SW480 (cell line): Measurements from ENCODE around the gene DNAI2.

ENCODE experiments used
- DNase-seq: peaks from one replicate; pipeline ENCODE4 v3.0.0-alpha.2; 2016; ENCODE audit warnings: low spot score

The DNAI2 gene

DNA sequence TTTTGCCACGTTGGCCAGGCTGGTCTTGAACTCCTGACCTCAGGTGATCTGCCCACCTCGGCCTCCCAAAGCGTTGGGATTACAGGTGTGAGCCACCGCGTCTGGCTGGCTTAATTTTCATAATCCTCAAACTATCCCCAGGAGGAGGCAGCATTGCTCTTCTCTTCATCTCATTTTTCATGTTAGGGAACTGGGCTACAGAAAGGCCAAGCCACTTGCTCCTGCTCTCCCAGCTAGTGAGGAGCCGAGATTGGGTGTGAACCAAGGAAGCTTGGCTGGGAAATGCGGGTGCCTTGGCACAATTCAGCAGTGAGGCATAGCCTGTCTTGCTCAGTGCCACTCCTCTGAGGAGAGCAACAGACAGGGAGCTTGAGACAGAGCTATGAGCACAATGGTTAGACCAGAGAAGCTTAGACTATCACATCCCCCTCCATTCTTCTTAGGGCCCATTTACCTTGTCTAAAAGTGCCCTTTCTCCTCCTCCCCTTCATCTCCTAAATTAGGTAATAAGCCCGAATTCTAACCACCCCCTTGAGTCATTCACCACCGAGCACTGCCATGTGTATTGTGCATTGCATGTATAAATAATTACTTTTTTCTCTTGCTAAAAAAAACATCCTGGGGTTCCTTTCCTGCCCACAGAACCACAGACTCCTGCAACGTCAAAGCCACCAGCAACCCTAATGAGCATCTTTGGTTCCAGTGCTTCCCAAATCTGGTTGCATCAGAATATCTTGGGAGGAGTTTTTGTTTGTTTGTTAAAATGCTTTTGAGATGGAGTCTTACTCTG, 32.0 kb downstream of the DNAI2 start:
- DNase-seq: peak; percentile 14

DNA sequence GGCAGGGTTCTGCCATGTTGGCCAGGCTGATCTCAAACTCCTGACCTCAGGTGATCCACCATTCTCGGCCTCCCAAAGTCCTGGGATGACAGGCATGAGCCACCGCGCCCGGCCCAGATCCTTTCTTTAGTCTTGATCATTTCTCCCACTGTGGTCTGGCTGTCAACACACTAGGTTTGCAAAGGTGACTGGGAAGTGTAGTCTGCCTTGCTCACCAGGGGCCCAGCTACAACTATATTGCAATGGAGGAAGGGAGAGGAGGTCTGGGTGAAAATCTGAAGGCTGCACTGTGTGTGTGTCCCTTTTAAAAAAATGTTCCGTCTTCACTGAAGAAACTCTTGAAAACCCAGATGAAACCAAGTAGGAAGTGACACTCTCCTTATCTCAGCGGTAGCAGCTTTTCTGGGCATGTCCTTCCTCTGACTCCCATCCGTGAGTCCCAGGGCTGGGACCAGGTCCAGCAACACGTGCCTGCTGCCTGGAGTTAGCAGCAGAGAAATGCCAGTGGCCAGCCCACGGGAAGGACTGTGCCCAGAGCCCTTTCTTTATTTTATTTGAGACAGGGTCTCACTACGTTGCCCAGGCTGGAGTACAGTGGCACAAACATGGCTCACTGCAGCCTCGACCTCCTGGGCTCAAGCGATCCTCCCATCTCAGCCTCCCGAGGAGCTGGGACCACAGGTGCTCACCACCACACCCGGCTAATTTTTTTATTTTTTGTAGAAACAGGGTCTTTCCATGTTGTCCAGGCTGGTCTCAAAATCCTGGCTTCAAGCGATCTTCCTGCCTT, 34.1 kb downstream of the DNAI2 start:
- no peak for DNase-seq

DNA sequence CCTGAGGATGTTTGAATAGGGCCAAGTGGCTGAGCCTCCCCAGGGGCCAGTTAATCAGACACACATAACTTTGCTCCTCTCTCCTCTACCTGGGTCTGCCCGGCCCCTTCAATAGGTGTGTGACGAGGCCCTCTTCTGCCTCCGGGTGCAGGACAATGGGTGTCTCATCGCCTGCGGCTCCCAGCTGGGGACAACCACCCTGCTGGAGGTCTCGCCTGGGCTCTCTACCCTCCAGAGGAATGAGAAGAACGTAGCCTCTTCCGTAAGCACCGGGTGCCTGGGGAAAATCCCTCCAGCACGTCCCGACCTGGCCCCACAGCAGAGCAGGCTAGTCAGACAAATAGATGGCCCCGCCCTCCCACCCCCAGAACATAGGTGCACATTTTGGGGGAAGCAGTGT, 35.9 kb downstream of the DNAI2 start:
- DNase-seq: no peak

DNA sequence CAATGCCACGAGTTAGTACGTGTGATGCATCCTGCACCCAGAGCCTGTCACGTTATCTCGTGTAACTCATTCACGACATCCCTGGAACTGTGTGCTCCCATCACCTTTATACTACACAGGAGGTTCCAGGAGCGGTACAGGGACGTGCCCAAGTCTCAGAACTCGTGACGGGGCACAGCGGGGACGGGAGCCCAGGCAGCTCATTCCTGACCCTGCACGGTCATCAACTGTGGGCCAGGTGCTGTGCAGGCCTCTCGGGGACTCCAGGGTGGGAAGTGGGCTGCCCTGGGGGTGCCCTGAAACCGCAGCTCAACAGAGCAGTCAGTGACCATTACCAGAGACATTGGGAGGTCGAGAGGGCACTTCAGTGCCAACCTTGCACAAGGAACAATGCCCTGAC, 40.8 kb downstream of the DNAI2 start:
- DNase-seq: no peak

DNA sequence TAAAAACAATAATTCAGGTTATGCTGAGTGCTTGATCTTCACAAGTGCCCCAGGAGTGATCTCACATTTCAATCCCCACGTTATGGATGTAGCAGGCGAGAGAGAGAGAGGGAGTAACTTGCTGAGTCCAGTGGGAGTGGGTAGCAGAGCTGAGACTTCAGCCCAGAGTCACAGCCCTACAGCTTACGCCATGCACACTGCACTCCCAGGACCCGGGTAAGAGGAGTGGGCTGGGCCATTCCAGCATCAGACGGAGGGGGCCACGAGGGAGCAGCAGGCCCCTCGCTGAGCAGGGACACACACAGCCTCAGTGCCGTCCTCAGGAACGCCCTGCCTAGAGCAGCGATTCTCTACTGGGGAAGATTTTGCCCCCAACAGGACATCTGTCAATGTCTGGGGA, 42.2 kb downstream of the DNAI2 start:
- DNase-seq: no peak

DNA sequence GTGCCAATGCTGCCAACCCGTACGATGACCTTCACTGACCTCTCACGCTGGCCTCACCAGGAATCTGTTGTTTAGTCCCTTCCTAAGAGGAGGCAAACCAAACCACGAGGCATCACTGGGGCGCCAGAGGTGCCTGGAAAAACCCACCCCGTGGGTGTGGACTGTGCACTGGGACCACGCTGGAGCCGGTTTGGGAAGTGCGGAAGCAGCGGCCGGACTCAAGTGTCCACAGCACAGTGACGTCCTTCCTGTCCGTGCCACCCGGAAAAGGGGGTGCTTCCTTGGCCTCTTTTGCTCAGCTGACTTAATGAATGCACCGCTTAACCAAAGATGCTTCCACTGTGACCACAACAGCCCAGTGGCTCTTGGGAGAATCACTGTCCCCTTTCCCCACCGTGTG, 43.0 kb downstream of the DNAI2 start:
- DNase-seq: no peak

DNA sequence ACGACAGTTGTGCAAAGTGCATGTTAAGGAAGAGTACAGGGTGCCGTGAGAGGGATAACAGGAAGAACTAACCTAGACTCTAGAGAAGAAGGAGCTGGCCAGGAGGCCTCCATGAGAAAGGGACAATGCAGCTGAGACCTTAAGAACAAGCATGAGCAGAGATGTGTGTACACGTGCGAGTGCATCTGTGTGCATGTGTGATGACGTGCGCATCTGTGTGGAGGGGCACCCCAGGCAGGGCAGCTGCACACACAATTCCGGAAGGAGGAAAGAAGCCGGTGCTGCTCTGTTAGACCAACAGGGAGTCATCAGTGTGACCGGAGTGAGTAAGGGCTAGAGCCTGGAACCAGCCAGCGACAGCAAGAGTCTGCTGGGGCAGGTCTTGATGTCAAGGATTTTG, 44.4 kb downstream of the DNAI2 start:
- DNase-seq: no peak

DNA sequence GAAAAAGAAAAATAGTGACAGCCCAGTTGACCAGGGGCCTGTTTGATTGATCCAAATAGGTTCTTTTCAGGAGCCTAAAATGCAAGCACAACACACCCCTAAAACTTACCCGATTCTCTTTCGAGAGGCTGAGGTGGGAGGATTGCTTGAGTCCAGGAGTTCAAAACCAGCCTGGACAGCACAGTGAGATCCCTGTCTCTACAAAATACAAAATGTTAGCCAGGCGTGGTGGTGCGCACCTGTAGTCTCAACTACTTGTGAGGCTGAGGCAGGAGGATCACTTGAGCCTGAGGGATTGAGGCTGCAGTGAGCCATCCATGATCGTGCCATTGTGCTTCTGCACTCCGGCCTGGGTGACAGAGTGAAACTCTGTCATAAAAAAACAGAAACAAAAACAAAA, 50.5 kb downstream of the DNAI2 start:
- no peak for DNase-seq

DNA sequence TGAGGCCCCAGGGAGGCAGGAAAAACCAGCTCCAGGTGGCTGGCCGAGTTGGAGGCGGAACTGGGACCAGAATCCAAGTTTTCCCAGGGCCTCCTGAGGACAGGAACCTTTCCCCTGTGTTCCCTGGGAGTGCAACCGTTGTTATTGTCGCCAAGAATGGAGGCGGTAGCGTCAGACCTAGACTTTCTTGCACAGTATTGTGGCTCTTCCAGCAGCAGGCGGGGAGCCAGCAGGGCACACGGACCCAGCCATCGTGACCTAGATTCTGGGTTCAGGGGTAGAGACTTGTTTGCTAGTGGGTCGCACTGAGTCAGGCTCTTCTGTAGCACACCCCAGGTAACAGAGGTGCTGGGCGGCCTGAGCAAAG, 51.3 kb downstream of the DNAI2 start:
- DNase-seq: no peak

DNA sequence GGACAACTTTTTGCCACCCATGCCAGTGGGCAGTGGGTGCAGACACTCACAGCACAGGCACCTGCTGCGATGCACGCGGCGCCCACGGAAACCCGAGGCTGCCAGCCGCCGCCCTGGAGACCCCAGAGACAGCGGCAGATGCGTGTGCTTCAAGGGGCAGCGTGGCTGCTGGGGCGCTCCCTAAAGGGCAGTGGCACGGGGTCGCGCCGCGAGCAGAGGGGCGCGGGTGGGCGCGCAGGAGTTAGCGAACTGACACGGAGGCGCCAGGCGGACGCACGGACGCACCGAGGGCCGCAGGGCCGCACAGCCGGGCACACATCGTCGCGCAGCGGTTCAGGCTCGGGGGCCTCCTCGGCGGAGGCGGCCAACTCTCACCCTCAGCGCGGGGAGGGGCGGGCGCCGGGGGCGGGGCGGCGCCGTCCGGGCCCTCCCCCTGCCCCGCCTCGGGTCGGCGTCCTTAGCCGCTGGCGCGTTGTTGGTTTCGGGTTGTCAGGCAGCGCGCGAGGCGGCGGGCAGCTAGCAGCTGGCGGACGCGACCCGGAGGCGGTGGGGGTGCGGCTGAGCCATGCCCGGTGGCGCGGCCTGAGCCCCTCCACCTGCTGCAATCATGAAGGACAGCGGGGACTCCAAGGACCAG, 51.8 kb downstream of the DNAI2 start, which contains the start of gene KIF19:
KIF19 (plus strand) TSS at position 484 of the 637 bp plus-strand sequence; CDS start at position 608, 124 bp downstream.
- peak; percentile 24 for DNase-seq

DNA sequence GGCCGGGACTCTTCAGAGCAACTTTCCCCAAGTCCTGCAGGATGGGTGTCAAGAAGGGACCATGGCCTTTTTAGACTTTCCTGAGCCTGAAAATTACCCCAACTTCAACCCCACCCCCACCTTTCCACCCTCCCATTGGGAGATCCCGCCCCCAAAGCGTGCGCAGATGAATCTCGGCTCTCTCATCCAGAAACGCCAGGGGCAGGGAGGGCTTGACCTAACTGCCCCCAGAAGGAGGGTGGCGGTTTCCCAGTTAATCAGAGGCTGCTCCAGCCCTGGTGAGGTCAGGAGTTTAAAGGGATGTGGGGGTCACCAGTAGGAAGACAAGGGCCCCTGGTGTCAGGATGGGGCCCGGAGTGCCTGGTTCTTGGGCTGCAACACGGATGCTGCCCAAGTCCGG, 52.5 kb downstream of the DNAI2 start:
- no peak for DNase-seq

DNA sequence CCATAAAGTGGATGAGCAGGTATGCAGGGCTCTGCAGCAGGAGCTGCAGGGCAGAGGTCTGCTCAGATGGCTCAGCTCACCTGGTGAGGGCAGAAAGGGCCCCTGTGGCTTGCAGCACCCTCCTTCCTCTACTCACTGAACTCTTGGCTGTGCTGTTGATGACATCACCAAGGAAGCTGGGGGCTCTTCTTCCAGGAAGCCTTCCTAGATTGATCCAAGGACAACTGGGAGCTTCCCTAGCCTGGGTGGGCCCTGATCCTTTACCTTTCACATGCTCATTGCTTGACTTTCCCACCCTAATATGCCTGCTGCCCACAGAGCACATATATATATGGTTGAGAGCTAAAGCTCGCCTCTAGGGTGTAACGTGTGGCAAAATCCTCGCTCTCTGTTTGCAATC, 54.5 kb downstream of the DNAI2 start:
- no peak for DNase-seq

DNA sequence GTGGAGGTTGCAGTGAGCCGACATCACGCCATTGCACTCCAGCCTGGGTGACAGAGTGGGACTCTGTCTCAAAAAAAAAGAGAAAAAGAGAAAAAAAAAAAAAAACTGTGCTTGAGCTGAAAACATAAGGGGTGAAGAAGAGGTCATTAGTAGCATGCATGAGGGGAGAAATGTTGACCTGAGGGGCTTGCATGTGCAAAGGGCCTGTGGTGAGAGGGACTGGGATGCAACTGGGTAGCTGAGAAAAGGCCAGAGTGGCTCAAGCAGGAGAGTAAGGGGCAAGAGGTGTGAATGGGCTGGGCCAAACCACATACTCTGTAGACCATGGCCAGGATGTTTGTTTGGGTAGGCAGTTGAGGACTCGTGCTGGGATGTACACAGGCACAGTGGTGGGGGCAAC, 55.3 kb downstream of the DNAI2 start:
- no peak for DNase-seq

DNA sequence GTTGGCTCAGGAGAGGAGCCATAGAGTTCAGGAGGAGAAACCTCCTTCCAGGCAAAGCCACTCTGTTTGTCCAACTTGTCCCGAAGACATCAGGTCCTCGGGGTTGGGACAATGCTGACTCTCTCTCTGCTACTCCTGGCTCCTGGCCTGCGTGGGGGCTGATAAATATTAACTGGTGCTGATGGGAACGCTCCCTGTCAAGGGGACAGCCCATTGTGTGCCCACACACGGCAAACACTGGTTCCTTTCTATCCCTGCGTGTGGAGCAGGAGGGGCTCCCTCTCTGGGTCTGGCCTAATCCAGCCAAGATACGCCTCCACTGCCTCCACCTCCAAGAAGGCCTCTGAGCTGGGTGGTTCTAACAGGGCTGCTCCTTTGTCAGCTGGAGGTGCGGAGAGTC, 56.4 kb downstream of the DNAI2 start:
- no peak for DNase-seq

DNA sequence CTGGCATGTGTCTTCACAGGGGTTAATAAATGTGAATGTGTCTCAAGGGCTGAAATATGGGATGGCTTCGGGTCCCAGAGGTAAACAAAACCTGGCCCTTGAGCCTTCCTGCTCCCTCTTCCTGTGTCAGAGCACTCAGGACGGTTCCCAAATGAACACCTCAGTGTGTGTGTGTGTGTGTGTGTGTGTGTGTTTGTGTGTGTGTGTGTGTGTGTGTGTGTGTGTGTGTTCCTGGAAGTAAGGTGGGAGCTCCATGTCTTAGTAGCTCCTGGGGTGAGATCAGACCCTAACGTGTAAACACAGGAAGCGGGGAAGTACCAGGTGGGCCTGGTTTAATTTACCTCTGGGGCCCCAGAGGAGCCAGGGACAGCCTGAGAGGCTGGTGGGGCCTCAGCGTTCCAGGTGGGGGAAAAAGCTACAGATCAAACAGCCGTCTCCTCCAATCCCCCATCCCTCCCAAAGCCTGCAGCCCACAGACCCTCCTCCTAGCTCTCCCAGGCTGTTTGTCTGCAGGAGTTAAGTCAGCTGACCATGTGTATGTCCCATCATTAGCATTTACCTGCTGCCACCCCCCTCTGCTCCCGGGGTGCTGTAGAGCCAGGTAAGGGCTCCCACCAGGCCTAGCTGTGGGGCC, 58.1 kb downstream of the DNAI2 start:
- no peak for DNase-seq

DNA sequence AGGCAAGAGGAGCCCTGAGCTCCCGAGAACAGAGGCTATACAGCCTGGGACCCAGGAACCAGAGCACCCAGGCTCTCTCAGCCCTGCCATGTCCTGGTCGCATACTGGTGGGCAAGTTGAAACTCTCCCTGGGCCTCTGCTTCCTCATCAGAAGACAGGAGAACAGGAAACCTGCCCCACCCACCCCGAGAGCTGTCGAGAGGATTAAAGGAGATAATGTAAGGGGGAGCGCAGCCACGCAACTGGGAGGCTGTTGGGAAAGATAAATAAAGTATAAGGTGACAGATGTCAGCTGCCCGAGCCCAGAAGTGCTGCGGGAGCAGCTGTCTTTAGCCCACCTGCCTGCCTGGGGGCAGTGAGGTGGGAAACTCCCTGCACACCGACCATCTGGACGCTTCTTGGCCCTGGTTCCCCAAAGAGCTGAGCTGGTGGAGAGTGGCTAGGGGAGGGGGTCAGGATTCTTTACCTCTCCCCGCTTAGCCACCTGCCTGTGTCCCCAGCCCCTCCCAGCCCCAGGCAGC, 58.8 kb downstream of the DNAI2 start:
- no peak for DNase-seq

DNA sequence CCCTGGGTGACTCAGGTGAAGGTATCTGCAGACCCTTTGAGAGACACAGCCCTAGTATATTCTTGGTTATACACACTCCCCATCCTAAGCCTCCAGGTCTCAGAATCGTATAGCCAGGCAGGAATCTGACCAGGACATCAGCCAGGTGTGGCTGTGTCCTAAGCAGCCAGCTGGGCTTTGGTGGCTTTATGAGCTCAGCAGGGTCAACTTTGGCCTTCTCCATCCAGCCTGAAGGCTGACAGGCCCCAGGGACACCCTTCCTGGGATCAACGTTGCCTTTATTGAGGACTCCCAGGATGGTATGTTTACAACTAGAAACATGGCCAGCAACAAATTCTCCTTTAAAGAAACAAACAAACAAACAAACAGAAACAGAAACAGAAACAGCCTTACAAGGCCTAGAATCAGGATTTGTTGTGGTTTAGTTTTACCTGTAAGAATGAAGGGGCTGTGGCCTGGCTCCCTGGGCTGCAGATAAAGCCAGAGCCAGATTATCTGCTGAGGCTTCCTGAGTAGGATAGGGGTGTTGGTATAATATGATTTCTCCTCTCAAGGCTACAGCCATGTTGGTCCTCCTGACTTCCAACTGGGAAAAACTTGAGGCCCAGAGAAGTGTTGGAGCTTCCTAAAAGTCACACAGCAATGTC, 60.5 kb downstream of the DNAI2 start:
- no peak for DNase-seq

DNA sequence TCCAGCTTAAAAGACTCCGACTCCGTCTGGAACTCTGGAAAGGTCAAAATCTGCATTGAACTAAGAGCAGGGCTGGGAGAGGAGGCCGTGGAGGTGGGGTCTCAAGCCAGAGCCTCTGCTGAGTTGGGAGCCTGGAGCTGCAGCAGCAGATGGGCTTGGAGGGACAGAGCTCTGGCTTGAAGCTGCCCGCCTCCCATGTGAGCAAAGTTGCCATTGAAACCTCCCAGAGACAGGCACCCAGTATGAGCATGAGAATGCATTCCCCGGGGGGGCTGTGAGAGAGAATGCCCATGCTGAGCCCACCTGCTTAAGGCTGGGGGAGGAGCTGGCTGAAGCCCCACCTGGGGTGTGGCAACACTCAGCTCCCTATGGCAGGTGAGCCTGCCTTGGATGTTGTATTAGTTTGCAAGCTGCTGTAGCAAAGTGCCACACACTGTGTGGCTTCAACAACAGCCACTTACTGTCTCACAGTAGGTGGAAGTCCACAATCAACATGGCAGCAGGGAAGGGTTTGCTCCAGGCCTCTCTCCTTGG, 61.6 kb downstream of the DNAI2 start:
- DNase-seq: no peak

DNA sequence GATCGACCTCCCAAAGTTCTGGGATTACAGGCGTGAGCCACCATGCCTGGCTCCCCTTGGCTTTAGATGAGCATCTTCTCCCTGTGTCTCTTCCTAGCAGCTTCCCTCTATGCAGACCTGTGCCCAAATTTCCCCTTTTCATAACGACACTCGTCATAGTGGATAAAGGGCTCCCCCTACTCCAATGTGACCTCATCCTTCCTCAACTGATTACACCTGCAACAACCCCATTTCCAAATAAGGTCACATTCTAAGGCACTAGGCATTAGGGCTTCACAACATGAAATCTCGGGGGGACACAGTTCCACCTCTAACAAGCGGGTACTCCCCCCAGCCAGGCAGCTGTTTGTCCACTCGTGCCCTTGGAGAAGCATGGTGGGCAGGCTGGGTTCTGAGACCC, 62.3 kb downstream of the DNAI2 start:
- DNase-seq: no peak

DNA sequence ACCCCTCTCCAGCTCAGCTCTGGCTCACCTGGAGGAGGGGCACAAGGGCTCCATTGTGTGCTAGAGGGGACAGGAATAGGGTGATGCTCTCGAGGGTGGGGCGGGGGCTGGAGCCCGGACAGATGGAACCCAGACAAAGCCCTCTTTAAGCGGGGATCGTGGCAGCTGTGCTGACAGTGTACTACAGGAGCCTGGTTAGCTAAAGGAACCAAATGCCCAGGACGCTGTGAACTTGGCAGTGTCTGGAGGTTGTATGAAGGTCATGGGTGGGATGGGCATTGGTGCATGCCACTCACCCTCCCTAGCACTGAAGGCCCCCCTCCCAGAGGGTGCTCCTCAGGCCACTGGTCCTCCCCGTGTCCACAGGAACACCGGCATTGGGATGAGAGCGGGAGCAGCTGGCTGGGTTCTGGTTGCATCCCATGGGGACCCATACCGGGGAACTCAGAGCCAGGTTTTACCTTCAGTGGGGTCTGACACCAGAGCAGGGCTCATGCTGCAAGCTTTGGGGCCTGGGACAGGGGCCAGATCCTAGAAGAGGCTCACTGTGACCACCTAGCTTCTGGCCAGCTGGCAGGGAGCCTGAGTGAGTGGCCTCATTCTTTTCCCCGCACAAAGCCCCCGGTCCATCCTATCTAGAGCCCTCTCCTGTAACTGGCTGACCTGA, 63.9 kb downstream of the DNAI2 start:
- peak; percentile 18 for DNase-seq
